HG03139 (cell line): Measurements from ENCODE around the gene NPC1L1.
"Not testable (repeated sequence)": the region's sequence is repeated elsewhere in the genome, so short reads cannot be mapped to it uniquely, and the experiment has no call there.

Experiments
- ATAC-seq: cut with Tn5 transposase; IDR thresholded peaks from one replicate; pipeline ENCODE4 v1.9.1; 2021; ENCODE audit not compliant: unreplicated experiment

NPC1L1 gene

DNA sequence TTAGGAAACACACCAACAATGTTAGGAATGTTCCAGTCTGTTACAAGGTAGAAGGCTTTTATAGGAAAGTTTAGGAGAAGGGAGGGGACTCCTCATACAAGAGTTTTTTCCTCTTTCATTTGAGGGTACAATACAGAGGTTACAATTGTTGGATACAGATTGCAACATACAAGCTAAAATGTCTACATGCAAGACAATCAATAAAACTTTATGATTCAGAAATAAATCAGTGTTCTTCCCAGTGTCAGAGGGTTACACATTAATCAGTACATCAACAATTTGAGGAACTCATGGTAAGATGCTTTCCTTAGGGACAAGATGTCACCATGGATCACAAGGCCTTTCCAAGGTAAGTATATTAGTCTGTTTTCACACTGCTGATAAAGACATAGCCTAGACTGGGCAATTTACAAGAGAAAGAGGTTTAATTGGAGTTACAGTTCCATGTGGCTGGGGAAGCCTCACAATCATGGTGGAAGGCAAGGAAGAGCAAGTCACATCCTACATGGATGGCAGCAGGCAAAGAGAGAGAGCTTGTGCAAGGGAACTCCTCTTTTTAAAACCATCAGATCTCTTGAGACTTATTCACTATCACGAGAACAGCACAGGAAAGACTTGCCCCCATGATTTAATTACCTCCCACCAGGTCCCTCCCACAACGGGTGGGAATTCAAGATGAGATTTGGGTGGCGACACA lies 34.4 kb downstream of the NPC1L1 start:
- not testable (repeated sequence) for ATAC-seq

DNA sequence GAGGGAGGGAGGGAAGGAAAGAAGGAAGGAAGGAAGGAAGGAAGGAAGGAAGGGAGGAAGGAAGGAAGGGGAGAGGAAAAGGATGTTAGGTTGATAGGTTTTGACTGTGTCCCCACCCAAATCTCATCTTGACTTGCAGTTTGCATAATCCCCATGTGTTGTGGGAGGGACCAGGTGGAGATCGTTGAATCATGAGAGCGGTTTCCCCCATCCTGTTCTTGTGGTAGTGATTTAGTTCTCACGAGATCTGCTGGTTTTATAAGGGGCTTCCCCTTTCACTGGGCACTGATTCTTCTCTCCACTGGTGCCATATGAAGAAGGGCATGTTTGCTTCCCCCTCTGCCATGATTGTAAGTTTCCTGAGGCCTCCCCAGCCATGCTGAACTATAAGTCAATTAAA lies 35.5 kb downstream of the NPC1L1 start:
- ATAC-seq = no peak

- no peak for ATAC-seq
Observed at GRCh38 chr7:44498230-44498954, 42.7 kb downstream of the NPC1L1 start.

GRCh38 chr7:44497155-44498027 lies 43.7 kb downstream of the NPC1L1 start:
- ATAC-seq = no peak

DNA sequence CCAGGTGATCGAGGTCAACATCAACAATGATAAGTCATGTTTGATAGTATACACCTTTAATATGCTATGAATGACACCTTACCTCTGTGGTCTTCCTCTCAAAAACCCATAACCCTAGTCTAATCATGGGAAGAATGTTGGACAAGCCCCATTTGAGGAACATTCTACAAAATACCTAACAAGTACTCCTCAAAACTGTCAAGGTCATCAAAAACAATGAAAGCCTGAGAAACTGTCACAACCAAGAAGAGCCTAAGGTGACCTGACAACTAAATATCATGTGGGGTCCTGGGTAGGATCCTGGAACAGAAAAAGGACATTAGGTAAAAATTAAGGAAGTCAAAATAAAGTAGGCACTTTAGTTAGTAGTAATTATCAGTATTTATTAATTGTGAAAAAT lies 44.7 kb downstream of the NPC1L1 start:
- ATAC-seq = no peak

DNA sequence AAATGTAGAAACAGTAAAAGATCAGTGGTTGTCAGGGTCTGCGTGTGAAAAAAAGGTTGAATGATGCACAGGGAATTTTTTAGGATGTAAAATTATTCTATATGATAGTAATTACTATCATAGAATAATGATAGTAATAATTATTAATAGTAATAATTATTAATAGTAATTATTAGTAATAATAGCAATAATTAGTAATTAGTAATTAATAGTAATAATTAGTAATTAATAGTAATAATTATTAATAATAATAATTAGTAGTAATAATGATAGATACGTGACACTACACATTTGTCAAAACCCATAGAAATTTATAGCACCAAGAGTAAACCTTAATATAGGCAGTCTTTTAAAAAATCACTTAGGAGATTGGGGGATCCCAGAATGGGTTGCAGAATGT lies 46.2 kb downstream of the NPC1L1 start:
- ATAC-seq = no peak

DNA sequence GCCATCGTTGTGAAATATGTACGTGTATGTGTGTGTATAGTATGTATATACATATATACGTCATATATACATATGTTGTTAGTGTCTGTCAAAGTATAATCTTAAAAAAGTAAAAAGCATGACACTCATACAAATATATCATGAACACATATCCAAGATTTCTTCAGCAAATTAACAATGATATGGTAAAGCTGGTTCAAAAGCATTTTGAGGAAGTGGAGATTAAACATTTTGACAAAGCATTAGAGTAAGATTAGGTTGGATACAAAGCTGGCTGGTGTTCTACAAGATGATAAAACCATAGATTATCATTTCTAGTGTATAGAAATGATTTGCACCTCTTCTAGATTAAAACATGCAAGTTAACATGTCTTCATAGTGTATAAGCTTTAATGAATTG lies 49.9 kb downstream of the NPC1L1 start:
- no peak for ATAC-seq

GRCh38 chr7:44490351-44491200 lies 50.6 kb downstream of the NPC1L1 start, which contains the start of gene NUDCD3:
NUDCD3 (minus strand) TSS chr7:44490658; CDS start chr7:44490600, 58 bp downstream.
- peak; percentile 83 for ATAC-seq

GRCh38 chr7:44489955-44490350 lies 51.2 kb downstream of the NPC1L1 start:
- peak; percentile 36 for ATAC-seq

- ATAC-seq = no peak
Observed at GRCh38 chr7:44488955-44489354, 52.2 kb downstream of the NPC1L1 start.

- ATAC-seq = no peak
Observed at GRCh38 chr7:44486693-44487092, 54.4 kb downstream of the NPC1L1 start.

GRCh38 chr7:44486001-44486400 lies 55.1 kb downstream of the NPC1L1 start:
- no peak for ATAC-seq

DNA sequence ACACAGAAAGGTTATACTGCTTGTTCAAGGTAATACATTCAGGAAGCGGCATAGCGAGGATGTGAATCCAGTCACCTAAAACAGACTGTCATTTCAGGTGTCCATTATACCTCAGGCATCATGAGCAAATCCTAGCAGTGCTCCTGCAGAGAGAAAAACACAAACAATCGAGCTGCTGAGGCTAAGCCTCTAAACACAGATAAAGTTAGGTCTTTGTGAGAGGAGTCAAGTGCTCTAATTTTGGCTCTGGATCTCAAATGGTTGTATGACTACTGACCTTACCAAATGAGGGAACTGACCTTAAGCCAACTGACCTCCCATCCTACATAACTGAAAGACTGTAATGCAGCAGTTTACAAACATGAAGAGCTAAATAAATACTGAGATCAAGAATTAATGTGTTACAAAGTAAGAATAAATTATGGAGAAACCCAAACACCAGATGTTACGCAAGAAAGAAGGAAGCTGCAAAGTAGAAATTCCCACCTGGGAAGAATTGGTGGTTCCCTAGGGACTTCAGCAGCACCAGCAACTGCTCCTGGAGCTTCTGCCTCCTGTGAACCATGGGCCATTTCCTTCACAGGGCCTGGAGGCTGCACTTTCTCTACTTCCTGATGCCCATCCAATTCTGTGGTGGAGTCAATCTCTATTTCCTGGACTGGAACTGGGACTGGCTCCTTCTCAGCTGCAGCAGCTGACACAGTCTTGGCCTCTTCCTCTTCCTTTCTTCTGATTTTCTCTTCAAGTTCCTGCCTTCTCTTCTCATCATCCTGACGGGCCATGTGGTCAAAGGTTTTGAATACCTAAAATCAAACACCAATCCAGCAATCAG lies 56.4 kb downstream of the NPC1L1 start:
- no peak for ATAC-seq

DNA sequence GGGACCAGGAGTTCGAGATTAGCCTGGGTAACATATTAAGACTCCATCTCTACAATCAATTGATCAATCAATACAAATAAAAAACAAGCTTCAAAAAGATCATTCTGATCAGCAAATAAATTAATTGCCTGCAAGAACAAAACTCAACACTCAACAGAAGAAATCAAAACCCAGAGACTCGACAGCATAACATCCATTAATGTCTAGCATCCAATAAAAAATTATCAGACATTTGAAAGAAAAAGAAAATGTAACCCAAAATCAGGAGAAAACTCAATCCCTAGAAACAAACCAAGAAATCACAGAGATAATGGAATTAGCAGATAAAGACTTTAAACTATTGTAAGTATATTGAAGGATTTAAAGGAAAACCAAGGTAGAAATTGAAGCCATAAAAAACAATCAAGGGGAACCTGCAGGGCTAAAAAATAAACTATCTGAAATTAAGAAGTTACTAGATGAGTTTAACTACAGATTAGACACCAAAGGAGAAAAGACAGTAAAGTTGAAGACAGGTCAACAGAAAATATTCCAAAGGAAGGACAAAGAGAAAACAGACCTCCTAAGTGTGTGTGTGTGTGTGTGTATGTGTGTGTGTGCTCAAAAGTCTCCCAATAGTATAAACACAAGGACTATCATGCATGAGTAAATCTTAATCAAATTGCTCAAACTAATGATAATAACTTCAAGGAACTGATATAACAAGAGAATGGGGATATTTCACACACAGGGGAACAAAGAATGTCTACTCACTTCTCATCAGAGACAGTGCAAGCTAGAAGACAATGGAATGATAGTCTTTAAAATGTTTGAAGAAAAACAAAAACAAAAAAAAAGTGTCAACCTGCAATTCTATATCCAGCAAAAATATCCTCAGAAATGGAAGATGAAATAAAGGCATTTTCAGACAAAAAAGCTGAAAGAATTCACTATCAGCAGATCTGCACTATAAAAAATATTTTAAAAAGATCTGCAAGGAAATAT lies 58.3 kb downstream of the NPC1L1 start:
- ATAC-seq = no peak

GRCh38 chr7:44477938-44478337 lies 63.2 kb downstream of the NPC1L1 start:
- no peak for ATAC-seq

DNA sequence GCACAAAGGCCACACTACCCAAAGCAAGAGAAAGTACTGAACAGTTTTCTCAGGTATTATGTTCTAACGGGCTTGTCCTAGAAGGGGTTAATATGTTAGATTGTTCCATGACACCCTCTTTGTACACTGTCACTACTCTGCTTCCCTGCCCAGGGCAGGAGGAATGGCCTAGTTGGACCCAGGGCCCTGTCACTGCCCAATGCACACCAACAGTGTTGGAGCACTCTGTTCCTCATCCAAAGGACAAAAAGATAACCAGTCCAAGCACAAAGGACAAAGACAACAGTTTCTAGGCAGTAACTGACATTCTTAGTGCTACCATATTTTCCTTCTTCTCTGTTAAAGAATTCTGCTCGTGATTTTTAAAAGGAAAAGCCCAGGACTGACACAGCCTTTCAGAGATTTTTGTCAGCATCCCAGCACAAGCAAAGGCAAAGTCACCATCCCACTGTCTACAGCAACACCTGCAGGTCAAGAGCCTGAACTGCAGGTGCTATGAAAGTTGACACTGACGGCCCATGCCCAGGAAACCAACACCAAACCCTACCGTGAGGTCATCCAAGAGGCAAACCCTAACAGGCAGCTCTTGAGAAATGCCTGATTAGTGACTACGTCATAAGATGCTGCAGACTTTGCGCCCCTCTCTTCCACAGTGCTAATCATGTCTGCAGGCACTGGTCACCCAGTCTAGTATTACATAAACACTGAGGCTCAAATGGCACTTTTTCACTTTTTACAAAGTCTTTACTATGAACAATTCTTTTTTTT lies 63.9 kb downstream of the NPC1L1 start:
- peak; percentile 81 for ATAC-seq

GRCh38 chr7:44476313-44476712 lies 64.8 kb downstream of the NPC1L1 start:
- no peak for ATAC-seq

DNA sequence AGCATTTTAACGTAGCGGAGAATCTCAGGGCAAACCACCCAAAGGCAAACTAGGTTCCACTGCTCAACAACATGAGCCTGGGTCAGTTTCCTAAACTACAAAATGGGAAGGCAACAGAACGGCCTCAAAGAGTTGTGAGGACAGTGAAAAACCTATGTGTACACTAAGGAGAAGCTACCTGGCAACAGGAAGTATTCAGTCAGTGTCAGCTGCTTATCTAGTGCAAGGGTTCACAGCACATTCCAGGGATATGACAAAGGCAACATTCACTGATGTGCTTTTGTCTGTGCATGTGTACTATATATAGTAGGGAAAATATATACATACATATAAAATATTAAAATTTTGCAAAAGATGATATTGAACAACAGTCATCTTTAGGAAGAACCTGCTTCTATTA lies 67.8 kb downstream of the NPC1L1 start:
- ATAC-seq = no peak
